Occipital lobe (tissue), 2 donors: ENCODE data around the gene BTF3L4. TPM values are rescaled to one million over a fixed set of nuclear protein-coding genes. Genes with fewer than 3 reads are reported as not detected.
A peak's percentile ranks its signal among the peaks of the same experiment; 100 is the strongest.
"Not testable (repeated sequence)": the region's sequence is repeated elsewhere in the genome, so short reads cannot be mapped to it uniquely, and the experiment has no call there.

Experiments
- DNase-seq: peaks from one replicate; lab custom pipeline; 2025; lab: John Stamatoyannopoulos, UW
- total RNA-seq: library from RNA; depleted of rRNA; stranded (reverse); fragments of >200 nt; gene quantifications from one replicate; pipeline ENCODE4 v1.2.3, GENCODE V29; 2014

The BTF3L4 gene
- total RNA-seq, 1 donor from 2014 or later = 178 TPM

- peak; percentile 79 for DNase-seq
Observed at GRCh38 chr1:52055066-52055865, 829 bp upstream of the BTF3L4 start, which contains the start of gene TXNDC12. Gene TXNDC12, minus strand, starts transcription at chr1:52055191. Its CDS starts 95 bp downstream, at chr1:52055096.

- no peak for DNase-seq
Observed at GRCh38 chr1:52055866-52056162, 281 bp upstream of the BTF3L4 start.

GRCh38 chr1:52056937-52057231, 789 bp downstream of the BTF3L4 start:
- DNase-seq = no peak

GRCh38 chr1:52057255-52057654, 1.2 kb downstream of the BTF3L4 start:
- DNase-seq = no peak

GRCh38 chr1:52057876-52058415, 1.9 kb downstream of the BTF3L4 start:
- no peak for DNase-seq

GRCh38 chr1:52059321-52059720, 3.2 kb downstream of the BTF3L4 start:
- no peak for DNase-seq

- no peak for DNase-seq
Observed at GRCh38 chr1:52059888-52060287, 3.8 kb downstream of the BTF3L4 start.

- no peak for DNase-seq
Observed at GRCh38 chr1:52060822-52061221, 4.7 kb downstream of the BTF3L4 start.

GRCh38 chr1:52063192-52063591, 7.1 kb downstream of the BTF3L4 start:
- no peak for DNase-seq

- no peak for DNase-seq
Observed at GRCh38 chr1:52070704-52071103, 14.6 kb downstream of the BTF3L4 start.

GRCh38 chr1:52072291-52072690, 16.2 kb downstream of the BTF3L4 start:
- DNase-seq = no peak

GRCh38 chr1:52077277-52077676, 21.2 kb downstream of the BTF3L4 start:
- not testable (repeated sequence) for DNase-seq

GRCh38 chr1:52080014-52080415, 23.9 kb downstream of the BTF3L4 start:
- no peak for DNase-seq

- DNase-seq = not testable (repeated sequence)
Observed at GRCh38 chr1:52087892-52088291, 31.8 kb downstream of the BTF3L4 start.

- not testable (repeated sequence) for DNase-seq
Observed at GRCh38 chr1:52094300-52094699, 38.2 kb downstream of the BTF3L4 start.

- no peak for DNase-seq
Observed at GRCh38 chr1:52096216-52096615, 40.1 kb downstream of the BTF3L4 start.

GRCh38 chr1:52098139-52098871, 42.2 kb downstream of the BTF3L4 start:
- DNase-seq = no peak

GRCh38 chr1:52102336-52103013, 46.4 kb downstream of the BTF3L4 start:
- no peak for DNase-seq

- no peak for DNase-seq
Observed at GRCh38 chr1:52111492-52111891, 55.4 kb downstream of the BTF3L4 start.

GRCh38 chr1:52112489-52112888, 56.4 kb downstream of the BTF3L4 start:
- no peak for DNase-seq

- no peak for DNase-seq
Observed at GRCh38 chr1:52119301-52120079, 63.4 kb downstream of the BTF3L4 start.
